HG03378 (cell line): ENCODE data around the gene TENM4.

Experiments
- ATAC-seq: cut with Tn5 transposase; IDR thresholded peaks from one replicate; pipeline ENCODE4 v1.9.1; 2021; ENCODE audit warnings: mild to moderate bottlenecking, moderate library complexity; ENCODE audit not compliant: unreplicated experiment

Gene TENM4

DNA sequence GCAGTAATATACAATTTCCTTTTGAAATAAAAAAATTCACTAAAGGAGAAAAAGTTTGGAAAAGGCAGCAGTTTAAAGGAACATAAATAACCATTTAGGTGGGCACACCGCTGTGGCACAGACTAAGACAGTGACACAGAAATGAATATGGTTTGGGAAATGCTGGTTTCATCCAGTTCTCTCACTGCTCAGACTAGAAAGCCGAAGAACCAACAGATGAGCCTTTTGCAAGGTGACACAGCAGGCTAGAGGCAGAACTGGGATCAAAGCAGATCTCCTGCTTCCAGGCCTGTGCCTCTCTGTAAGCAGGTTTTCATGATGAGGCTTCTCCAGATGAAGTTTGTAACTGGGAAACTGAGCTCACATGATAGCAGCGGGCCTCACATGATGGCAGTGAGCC, 486.1 kb downstream of the TENM4 start:
- no peak for ATAC-seq

DNA sequence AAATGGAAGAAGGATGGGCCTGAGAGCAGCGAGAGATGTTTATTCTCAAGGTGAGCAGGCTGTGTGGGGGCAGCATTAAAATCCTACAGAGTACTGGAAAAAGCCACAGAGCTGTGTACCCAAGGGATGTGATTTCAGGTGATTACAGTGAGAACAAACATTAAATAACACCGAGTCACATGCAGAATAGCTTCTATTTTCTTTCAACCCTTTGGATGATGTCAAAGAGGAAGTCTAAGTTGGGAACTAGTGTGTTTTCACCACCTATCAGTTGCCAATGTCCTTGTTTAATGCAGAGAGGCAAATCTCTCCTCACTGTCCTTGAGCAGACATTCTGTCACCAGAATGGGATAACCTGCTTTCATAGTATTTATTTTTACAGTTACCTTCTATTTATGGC, 486.6 kb downstream of the TENM4 start:
- ATAC-seq: no peak

DNA sequence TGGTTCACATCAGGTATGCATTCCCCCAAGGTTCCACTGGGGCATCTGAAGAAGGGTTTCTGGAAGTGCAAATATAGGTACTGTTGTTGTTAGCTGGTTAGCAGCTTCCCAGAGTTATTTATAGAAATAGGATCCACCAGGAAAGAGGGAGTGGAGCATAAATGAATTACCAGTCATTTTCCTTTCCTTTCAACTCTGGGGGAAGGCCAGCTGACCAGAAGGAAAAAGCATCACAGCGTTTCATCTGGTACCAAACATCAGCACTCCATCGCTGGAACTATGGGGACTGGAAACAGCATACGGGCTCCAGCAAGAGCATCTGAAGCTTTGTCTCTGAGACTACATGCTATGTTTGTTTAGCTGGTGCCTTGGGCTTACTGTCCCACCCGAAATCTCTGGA, 487.9 kb downstream of the TENM4 start:
- ATAC-seq: no peak

DNA sequence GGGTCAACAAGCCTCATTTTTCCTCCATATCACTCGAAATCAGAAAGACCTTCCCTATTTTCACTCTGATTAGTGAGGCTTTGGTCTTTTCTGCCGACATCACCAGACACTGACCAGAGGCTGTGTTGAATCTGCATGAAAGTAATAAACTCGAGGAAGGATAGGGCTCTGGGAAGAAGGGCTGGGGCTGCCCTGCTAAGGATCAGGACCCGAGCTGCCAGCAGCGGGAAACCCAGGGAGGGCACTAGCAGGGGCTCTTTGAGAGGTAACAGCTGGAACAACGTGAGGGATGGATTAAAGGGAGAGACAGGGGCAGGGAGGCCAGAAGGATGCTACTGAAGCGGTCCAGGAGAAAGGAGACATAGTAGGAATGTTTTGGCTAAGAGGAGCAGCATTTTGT, 488.7 kb downstream of the TENM4 start:
- no peak for ATAC-seq

DNA sequence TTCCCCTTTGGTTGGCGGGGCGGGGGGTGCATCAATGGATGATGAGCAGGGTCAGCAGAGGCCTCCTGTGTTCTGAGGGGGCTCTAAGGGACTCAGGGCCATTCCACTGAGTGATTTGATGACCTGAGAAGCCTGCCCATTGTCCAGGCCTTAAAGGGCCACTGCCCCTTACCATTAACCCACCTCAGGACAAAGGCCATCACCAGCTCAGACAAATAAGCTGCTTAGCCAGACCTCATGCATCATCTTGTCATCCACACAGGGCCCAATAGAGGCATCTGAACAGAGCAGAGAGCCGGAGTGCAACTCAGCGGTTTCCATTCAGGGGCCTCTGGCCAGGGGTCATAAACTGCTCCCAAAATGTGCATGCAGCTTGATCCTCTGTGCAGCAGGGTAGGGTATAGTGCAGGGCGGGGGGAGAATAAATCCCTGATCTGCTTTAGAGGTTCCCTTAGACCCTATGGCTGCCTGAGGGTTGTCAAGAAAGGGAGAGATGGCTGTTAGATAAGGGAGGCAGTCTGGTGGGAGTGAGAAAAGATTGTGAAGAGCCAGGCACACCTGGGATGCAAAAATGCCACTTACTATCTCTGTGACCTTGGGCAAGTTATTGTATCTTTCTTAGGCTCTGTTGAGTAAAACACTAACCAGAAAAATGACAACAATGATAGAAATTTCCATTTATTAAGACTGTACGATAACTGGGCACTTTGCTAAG, 490.7 kb downstream of the TENM4 start:
- ATAC-seq: no peak

DNA sequence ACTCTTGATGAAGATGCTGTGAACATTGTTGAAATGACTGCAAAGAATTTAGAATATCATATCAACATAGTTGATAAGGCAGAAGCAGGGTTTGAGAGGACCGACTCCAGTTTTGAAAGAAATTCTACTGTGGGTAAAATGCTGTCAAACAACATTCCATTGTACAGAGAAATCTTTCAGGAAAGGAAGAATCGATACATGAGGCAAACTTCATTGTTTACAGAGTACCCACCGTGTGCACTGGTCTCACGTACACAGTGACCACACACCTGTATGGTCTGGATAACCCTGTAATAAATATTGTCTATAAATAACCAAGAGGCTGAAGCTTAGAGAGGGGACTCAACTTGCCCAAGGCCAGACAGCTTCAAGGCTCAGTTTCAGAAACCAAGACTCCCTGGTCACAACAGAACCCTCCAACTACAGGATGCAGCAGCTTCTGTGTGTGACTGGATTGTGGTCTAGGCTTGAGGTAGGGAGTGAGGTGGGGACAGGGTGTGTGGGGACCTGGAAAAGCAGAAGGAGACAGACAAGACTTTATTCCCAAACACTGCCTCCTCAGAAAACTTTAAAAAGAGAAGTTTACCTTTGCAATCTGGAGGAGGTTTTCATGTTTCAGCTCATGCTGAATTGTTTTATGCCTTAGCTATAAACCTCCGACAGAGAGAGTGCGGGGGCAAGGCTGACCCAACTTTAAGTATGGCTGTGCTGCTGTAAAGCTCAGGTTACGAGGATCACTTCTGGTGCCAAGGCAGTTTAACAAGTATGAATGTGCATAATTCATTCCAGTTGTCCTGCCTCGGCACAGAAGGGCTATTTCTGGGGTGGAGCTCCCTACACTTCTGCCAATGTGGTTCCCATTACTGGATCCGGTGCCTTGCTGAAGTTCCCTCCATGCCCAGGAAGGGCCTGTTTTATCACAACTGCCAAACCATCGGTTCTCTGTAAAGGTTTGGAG, 493.6 kb downstream of the TENM4 start:
- no peak for ATAC-seq

DNA sequence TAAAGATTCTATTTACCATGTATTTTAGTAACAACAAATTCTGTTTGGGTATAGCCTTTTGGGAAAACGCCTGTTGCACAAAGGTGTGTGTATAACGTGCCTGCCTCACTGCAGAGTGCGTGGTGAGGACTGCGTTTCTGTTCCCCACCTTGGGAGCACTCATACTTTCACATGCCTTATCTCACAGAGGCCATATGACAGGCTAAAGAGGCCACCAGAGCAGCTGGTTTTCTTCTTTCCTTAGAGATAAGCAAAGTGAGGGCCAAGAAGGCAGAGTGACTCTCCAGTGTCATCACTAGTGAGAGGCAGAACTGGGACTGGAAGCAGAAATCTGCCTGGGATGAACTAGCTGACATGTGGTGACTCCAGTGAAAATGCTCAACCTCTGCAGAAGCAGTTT, 497.0 kb downstream of the TENM4 start:
- ATAC-seq: no peak

DNA sequence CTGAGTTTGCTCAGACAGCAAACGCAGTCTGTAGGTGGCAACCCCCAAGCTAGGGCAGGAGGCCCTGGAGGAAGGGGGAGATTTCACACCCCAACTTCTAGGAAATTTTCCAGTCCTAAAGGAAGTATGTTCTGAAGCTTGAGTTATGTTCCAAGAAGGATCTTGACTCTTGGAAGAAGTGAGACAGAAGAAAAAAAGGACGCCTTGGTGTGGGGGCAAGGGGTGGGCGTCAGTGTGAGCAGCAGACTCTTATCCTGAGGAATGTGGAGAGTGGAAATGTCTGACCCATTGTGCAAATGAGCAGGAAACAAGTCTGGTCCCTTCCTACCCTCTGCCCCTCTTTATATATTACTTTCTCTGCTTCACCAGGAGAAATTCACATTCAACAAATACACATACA, 497.7 kb downstream of the TENM4 start:
- ATAC-seq: no peak

DNA sequence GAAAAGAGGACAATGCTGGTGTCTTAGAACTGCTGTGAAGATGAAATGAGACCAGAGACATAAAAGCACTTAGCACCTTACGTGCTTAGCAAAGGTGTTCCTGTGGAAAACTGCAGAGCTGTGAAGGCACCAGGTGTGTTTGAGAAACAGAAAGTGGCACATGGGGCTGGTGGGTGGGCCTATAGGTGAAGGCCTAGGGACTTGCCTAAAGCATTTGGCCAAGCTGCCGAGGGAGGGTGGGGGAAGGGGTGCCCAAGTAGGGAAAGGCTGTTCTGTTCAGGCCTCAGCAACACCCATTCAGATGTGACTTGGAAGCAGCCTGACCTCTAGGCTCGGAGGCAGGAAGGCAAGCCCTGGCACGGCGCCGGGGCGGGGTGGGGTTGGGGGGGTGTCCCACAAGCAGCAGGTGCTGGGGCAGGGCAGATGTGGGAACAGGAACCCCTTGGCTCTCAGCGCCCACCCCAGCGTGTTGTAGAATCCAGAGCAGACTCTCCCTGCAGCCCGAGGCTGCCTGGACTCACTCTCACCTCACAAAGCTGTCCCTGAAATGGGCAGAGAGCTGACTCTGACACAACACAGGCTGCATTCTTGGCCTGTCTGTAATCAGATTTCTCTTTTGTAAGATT, 499.5 kb downstream of the TENM4 start:
- ATAC-seq: no peak

DNA sequence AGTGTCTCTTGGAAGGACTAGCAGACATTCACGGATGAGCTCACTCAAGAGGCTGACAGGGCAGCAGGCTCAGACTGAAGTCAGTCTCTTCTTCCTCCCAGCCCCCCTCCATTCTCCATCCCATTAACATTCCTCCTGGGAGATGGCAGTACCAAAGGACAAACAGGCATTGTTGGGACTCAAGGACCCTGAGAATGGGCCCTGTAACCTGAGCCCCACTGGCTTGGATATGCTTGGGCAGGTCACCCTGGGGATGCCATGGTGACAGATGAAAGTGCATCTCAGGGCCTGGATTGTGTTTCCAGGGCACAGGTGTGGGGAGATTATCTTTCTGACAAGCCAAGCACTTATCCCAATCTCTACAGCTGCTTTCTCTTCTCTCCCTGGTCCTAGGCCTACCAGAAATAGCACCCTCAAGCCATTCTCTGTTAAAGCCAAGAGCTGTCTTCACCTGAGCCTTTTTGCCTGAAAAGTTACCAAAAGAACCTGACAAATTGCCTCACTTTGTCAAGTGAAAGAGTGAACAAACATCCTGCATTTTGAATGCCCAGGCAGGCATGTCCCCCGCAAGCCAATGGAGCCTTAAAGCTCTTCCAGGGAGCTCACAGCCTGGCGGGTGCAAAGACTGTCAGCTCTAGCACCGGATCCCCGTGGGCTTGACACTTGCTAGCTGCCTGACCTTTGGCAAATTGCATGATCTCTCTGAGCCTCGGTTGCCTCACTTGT, 500.2 kb downstream of the TENM4 start:
- ATAC-seq: no peak

DNA sequence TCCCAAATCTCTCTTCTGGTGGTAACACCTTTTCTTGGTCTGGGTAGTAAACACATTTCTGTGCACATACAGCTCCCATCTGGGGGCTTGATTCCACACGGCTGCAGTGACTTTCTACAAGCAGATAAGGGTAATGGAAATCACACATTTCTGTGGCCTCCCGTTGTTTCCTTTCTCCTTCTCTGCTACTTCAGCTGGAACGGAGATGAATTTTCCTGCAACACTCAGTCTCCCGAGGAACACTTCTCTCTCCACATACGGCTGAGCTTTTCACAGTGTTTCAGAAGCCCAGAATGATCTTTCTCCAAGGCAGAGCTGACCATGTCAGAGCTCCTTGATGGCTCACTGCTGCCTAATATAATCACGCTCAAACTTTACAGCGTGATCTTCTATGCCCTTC, 501.9 kb downstream of the TENM4 start:
- ATAC-seq: no peak

DNA sequence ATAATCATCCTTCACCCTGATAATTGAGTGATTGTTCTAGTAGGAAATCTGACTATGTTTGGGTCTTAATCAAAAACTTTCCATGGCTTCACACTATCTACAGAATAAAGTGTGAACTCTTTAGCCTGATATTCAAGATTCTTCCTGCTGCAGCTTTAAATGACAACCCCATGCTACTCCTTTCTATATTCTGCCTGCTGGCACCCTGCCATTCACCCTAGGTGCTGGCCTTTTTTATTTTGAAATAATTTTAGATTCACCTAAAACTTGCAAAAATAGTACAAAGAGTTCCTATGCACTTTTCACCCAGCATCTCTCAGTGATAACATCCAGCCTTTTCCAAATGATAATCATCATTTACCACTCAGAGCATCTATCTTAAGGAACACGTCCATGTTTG, 502.8 kb downstream of the TENM4 start:
- ATAC-seq: no peak

DNA sequence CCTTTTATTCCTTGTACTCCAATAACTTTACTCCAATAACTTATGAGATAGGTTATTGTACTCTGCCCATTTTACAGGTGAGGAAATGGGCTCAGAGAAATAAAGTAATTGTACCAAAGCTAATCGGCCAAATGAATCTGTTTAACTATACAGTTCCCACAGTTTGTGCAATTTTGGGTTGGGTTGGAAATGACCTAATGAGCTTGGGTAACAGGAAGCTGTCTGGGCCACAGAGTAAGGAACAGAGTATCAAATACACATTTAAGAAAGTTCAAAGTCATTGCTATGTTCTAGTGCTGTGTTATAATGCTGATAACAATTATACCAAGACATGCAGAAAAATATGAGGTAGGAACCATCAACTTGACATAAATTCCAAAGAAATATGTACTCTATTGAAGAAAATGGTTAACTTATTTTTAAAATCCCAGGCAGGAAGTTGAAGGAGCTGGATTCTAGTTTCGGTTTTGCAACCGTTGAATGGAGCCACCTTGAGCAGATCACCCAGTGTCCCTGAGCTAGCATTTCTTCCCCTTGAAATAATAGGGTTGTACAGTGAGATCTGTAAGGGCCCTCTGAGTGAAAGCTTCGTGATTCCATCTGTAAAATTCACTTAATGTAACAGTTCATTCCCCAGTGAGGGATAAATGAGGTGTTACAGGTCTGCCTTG, 505.3 kb downstream of the TENM4 start:
- ATAC-seq: no peak

DNA sequence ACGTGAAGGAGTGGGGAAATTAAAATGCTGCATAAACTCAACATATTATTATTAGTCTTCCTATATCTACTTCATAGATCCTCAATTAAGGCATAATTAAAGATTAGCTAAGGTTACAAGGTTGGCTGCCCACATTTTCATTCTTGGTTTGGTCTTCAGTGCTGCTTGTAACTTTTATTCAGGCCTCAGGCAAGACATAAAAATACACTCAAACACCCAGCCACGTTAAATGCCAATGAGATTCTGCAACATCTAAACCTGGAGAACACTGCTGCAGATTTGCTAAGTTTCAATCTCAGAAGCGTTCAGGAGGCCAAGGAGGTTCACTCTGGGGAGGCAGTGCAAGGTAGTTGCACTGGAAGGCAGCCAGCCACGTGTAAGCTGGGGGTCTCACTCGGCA, 507.5 kb downstream of the TENM4 start:
- ATAC-seq: no peak

DNA sequence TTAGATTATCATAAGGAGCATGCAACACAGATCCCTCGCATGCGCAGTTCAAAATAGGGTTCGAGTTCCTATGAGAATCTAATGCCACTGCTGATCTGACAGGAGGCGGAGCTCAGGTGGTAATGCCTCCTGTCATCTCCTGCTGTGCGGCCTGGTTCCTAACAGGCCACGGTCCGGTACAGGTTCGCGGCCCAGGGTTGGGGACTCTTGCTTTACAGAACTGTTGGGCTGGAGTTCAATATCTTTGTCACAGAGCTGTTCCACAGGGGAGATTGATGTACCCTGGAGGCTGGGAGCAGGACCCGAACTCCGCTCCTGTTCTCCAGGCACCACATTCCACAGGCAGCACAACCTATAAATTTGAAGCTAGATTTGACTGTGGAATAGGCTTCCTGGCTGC, 508.1 kb downstream of the TENM4 start:
- ATAC-seq: no peak

DNA sequence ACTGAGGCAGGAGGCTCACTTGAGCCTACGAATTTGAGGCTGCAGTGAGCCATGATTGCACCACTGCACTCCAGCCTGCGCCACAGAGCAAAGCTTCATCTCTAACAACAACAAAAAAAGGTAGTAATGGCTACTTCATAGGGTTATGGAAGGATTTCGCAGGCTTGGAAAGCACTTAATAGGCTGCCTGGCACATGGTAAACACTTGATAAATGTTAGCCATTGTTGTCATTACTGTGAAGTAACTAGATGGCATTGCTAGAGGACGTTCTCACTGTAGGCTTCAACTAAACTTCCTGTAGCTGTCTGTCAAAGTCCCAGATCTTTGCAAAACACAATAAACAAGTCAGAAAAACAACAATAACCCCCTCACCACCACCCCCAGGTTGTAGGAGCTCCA, 508.9 kb downstream of the TENM4 start:
- no peak for ATAC-seq

DNA sequence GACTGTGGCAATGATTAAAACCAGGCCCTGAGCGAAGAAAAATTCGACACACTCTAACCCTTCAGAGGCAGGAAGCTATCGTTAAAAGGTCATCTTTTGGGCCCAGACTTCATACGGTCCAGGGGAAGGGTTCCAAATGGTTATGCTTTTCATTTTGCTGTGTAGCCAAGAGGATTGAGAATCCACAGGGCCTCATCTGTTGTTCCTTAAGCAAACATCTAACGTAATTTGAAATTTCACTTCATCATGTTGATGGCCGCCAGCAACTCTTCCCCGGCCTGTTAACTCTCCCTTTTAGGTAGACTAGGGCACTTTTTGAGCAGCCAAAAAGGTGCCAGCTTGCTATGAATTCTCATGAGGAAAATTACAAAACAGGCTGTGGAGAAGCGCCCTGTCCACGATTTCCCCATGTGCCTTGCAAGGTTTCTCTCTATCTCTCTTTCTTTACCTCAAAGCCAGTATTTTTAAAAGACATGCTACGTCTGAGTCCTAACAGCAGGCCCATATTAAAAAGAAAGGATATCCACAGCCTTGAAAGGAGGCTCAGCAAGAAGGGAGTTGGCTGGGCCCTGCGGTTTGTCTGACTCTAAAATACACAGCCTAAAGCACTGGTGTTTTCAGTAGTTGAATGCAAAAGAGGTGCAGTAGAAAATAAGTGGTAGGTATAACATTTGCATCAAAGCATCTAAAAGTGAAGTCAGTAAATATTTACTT, 509.9 kb downstream of the TENM4 start:
- ATAC-seq: no peak

DNA sequence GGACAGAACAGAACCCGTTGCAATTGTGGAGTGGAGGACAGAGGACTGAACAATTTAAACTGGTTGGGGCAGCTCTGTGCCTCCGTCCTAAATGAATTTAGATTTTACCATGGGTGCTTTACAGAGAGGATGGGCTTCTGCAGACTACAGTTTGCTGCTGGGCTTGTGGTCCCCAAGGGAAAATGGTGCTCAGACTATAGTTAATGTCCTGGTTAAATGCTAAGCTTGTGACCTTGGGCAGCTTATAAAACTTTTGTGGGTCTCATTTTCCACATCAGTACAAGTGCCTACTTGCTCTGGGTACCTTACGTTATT, 511.0 kb downstream of the TENM4 start:
- no peak for ATAC-seq

DNA sequence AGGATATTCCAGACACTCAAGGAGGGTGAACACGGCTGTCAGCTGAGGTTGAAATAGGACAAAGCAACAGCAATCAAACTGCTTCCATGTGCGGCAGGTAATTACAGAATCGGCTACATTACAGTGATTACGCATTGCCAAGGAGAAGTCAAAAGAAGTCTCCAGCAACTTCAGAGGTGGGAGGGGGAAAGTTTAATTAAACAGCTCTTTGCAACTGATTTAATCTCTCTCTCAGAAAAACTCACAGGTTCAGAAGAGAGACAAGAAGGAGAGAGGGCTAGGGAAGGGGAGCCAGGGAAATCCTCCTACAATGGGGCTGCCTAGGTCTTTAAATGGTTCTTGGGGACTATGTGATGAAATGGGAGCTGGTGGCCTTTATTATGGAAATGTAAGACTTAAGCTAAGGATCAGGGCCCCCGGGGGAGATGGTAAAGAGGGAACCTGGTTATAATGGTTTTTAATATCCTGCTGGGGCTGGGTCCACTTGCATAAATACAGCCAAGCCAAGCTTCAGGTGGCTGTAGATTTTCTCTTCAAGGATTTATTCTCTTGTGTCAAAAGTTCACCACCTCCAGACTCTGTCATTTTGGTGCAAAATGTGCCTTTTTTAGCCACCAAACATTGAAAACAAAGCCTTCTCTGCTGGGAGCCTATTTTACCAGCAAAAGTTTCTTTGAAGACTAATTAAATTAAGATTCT, 511.5 kb downstream of the TENM4 start:
- ATAC-seq: no peak

DNA sequence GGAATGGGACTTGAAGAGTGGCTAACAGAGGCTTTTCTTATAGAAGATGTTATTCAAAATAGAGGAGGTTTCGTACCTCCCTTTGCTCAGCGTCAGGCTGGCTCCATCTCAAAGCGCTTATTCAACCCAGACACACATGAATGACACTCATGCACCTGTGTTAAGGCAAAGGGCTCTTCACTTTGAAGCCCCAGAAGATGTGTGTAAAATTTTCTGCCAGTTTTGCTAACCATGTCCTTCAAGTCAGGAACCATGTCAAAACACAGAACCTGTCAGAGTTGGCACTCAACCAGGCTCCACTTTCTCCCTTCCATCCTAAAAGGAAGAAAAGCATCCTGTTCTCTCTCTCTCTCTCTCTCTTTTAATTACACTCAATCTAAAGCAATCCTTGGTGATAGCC, 513.3 kb downstream of the TENM4 start:
- no peak for ATAC-seq
